GM12878 (cell line): ENCODE measurements around the gene CMTM2. TPM values are rescaled to one million over a fixed set of nuclear protein-coding genes. Genes with fewer than 3 reads are reported as not detected.

ENCODE experiments used
- BACH1 ChIP-seq: fragments of 450-650 bp; IDR thresholded peaks from 2 replicates; pipeline ENCODE4 v1.6.1; 2017; ENCODE audit warnings: mild to moderate bottlenecking, borderline replicate concordance
- BRCA1 ChIP-seq: IDR thresholded peaks from 2 replicates; pipeline ENCODE4 v1.6.1; 2011; ENCODE audit warnings: low read depth, low read length, improper control_type of control experiment
- CHD1 ChIP-seq: IDR thresholded peaks from 2 replicates; pipeline ENCODE4 v1.6.1; 2012; ENCODE audit warnings: low read depth, low read length, improper control_type of control experiment
- DPF2 ChIP-seq: fragments of 450-650 bp; IDR thresholded peaks from 2 replicates; pipeline ENCODE4 v1.6.1; 2017; ENCODE audit warnings: mild to moderate bottlenecking
- IRF3 ChIP-seq: fragments of 450-650 bp; IDR thresholded peaks from 2 replicates; pipeline ENCODE4 v1.6.1; 2014; ENCODE audit warnings: mild to moderate bottlenecking
- KLF5 ChIP-seq: fragments of 450-650 bp; IDR thresholded peaks from 2 replicates; pipeline ENCODE4 v1.6.1; 2014; ENCODE audit warnings: mild to moderate bottlenecking; ENCODE audit not compliant: partially characterized antibody
- MAX ChIP-seq: IDR thresholded peaks from 2 replicates; pipeline ENCODE4 v1.6.1; 2012; ENCODE audit warnings: low read depth, low read length, improper control_type of control experiment
- MLLT1 ChIP-seq: fragments of 450-650 bp; IDR thresholded peaks from 2 replicates; pipeline ENCODE4 v1.6.1; 2016; ENCODE audit warnings: mild to moderate bottlenecking
- PRDM15 ChIP-seq: fragments of 450-650 bp; formaldehyde crosslinking; IDR thresholded peaks from 2 replicates; pipeline ENCODE4 v1.4.0; 2020; ENCODE audit warnings: mild to moderate bottlenecking, moderate library complexity
- RB1 ChIP-seq: fragments of 450-650 bp; formaldehyde crosslinking; IDR thresholded peaks from 2 replicates; pipeline ENCODE4 v1.6.1; 2017; ENCODE audit warnings: mild to moderate bottlenecking, borderline replicate concordance
- TAF1 ChIP-seq: IDR thresholded peaks from 2 replicates; pipeline ENCODE4 v1.6.1; 2011; ENCODE audit warnings: mild to moderate bottlenecking, low read depth, low read length, borderline replicate concordance
- TCF12 ChIP-seq: IDR thresholded peaks from 2 replicates; pipeline ENCODE4 v1.6.1; 2011; ENCODE audit warnings: low read depth, mild to moderate bottlenecking, low read length
- USF2 ChIP-seq: IDR thresholded peaks from 2 replicates; pipeline ENCODE4 v1.6.1; 2011; ENCODE audit warnings: low read depth, low read length, improper control_type of control experiment, borderline replicate concordance
- YY1 ChIP-seq: IDR thresholded peaks from 2 replicates; pipeline ENCODE4 v1.6.1; 2011; ENCODE audit warnings: low read depth, mild to moderate bottlenecking, low read length
- ZNF592 ChIP-seq: fragments of 450-650 bp; IDR thresholded peaks from 2 replicates; pipeline ENCODE4 v1.6.1; 2017; ENCODE audit warnings: mild to moderate bottlenecking, moderate library complexity
- polyA plus RNA-seq, 11 experiments: library from polyadenylated mRNA; depleted of rRNA in 4 of 11; unstranded in 6 of 11; stranded (reverse) in 5 of 11; fragments of >200 nt; fragmentation: Nextera tagmentation in 4 of 11; fragmentation: Illumina TruSeq in 1 of 11; extraction: Ambion mirVana in 4 of 11; extraction: Trizol in 1 of 11; gene quantifications; 1 replicate in 1 of 11; 2 replicates in 10 of 11; pipeline versions ENCODE4 v1.2.1 to v1.2.3, GENCODE V29; 2011 to 2016; ENCODE audit warnings: inconsistent platforms in 2 of 11, missing spikeins in 2 of 11, low read depth in 1 of 11
- total RNA-seq, 4 experiments: library from RNA; depleted of rRNA in 3 of 4; stranded (reverse); fragments of >200 nt in 3 of 4; fragmentation: Illumina TruSeq in 1 of 4; extraction: Trizol in 1 of 4; gene quantifications; 2 replicates each; pipeline versions ENCODE4 v1.2.1 to v1.2.3, GENCODE V29; 2013 to 2021

Gene CMTM2
- total and polyA plus RNA-seq, 10 of the 15 experiments (the other 5 are each of a cell fraction or from before 2014, with no cell fraction given) = 0.26 to 0.34 TPM; not detected in 8

GRCh38 chr16:66549284-66550131, 29.8 kb upstream of the CMTM2 start, which contains the start of gene TK2 (continued):
- peak; percentile 71 for TF ChIP-seq MLLT1
- 0 out of 2 replicates have a peak, but pooled peaks have one; percentile 27 for TF ChIP-seq RB1
- TF ChIP-seq TAF1 = 0 out of 2 replicates have a peak, but pooled peaks have one; percentile 11
- no peak for TF ChIP-seq ZNF592
- no peak for TF ChIP-seq BRCA1
- TF ChIP-seq TCF12 = 0 out of 2 replicates have a peak, but pooled peaks have one; percentile 11
- 0 out of 2 replicates have a peak, but pooled peaks have one; percentile 39 for TF ChIP-seq BACH1
- peak; percentile 79 for TF ChIP-seq YY1
- TF ChIP-seq CHD1 = no peak
- TF ChIP-seq USF2 = no peak
- peak; percentile 77 for TF ChIP-seq DPF2
- TF ChIP-seq KLF5 = peak; percentile 27
- no peak for TF ChIP-seq PRDM15
- TF ChIP-seq IRF3 = no peak
- no peak for TF ChIP-seq MAX
